Ascending aorta (tissue), 2 donors: Measurements from ENCODE around the gene DHRS7B. TPM values are rescaled to one million over a fixed set of nuclear protein-coding genes. Genes with fewer than 3 reads are reported as not detected.

ENCODE experiments used
- DNase-seq, 2 donors: peaks; one replicate each; pipeline ENCODE4 v3.0.0-alpha.2; 2019; ENCODE audit warnings: low spot score in 2 of 2
- H3K27ac ChIP-seq, 2 donors: fragments of 200-600 bp; sonication (generic); one replicate each; pipeline ENCODE4 v1.5.1; 2016 to 2017; ENCODE audit warnings: mild to moderate bottlenecking in 1 of 2
- H3K27me3 ChIP-seq: fragments of 200-600 bp; sonication (generic); one replicate; pipeline ENCODE4 v1.5.1; 2017
- H3K36me3 ChIP-seq, 2 donors: fragments of 200-600 bp; sonication (generic); one replicate each; pipeline ENCODE4 v1.5.1; 2016
- H3K4me1 ChIP-seq, 2 donors: fragments of 200-600 bp; sonication (generic); one replicate each; pipeline ENCODE4 v1.5.1; 2016 to 2017; ENCODE audit warnings: mild to moderate bottlenecking in 1 of 2
- H3K4me3 ChIP-seq, 2 donors: fragments of 200-600 bp; sonication (generic); one replicate each; pipeline ENCODE4 v1.5.1; 2016 to 2017; ENCODE audit warnings: mild to moderate bottlenecking in 1 of 2
- H3K9me3 ChIP-seq, 2 donors: fragments of 200-600 bp; sonication (generic); one replicate each; pipeline ENCODE4 v1.5.1; 2016
- CTCF ChIP-seq, 3 experiments: fragments of 200-600 bp in 2 of 3; fragments of 450-650 bp in 1 of 3; sonication (generic) in 2 of 3; IDR thresholded peaks; one replicate each; pipeline ENCODE4 v1.5.1; 2016 to 2019; ENCODE audit warnings: antibody characterized with exemption in 3 of 3, mild to moderate bottlenecking in 1 of 3, moderate library complexity in 1 of 3
- intact Hi-C: fragments of 100-400 bp; cut with DNase I; formaldehyde crosslinking; loops from one replicate; pipeline ENCODE4 v1.15.1; 2023
- total RNA-seq: library from RNA; depleted of rRNA; stranded (reverse); fragments of >200 nt; gene quantifications from one replicate; pipeline ENCODE4 v1.1.0, GENCODE V29; 2016

Gene DHRS7B
- total RNA-seq, 1 donor from 2014 or later, result 89.5 TPM

GRCh38 chr17:21200590-21201297, 74.0 kb downstream of the DHRS7B start:
- H3K36me3 ChIP-seq, result peaks cover 19 to 22% of the 10 kb centered on the region in 2 donors
- peaks cover 0 to 32% of the 10 kb centered on the region in 2 donors for H3K4me1 ChIP-seq
- TF ChIP-seq CTCF (IDR thresholded peaks at IDR 0.05), result no peak
- no peak overlapping the region for H3K4me3 ChIP-seq
- no peaks in the 10 kb centered on the region for H3K27me3 ChIP-seq
- DNase-seq, result no peak
- intact Hi-C loops, result no loop called here
- no peak overlapping the region for H3K27ac ChIP-seq
- H3K9me3 ChIP-seq, result no peaks in the 10 kb centered on the region

GRCh38 chr17:21201298-21201595, 74.5 kb downstream of the DHRS7B start:
- Histone ChIP-seq H3K36me3 (peaks cover 19 to 22% of the 10 kb centered on the region in 2 donors), H3K9me3 (no peaks in the 10 kb centered on the region), H3K27ac (no peak overlapping the region), H3K4me1 (peaks cover 0 to 32% of the 10 kb centered on the region in 2 donors), H3K4me3 (no peak overlapping the region), H3K27me3 (no peaks in the 10 kb centered on the region)
- no peak for TF ChIP-seq CTCF (IDR thresholded peaks at IDR 0.05)
- DNase-seq, result no peak
- intact Hi-C loops, result no loop called here

- no peak for DNase-seq
- Histone ChIP-seq H3K27ac (no peak overlapping the region), H3K4me3 (no peak overlapping the region), H3K27me3 (no peaks in the 10 kb centered on the region), H3K4me1 (peaks cover 0 to 32% of the 10 kb centered on the region in 2 donors), H3K36me3 (peaks cover 16 to 18% of the 10 kb centered on the region in 2 donors), H3K9me3 (no peaks in the 10 kb centered on the region)
- intact Hi-C loops, result no loop called here
- TF ChIP-seq CTCF (IDR thresholded peaks at IDR 0.05), result no peak
These were observed 75.1 kb downstream of the DHRS7B start for GRCh38 chr17:21201874-21202273.

GRCh38 chr17:21202512-21202911, 75.7 kb downstream of the DHRS7B start:
- Histone ChIP-seq H3K9me3 (no peaks in the 10 kb centered on the region), H3K27me3 (no peaks in the 10 kb centered on the region), H3K4me1 (peaks cover 0 to 32% of the 10 kb centered on the region in 2 donors), H3K27ac (no peak overlapping the region), H3K4me3 (no peak overlapping the region), H3K36me3 (peaks cover 11 to 13% of the 10 kb centered on the region in 2 donors)
- DNase-seq, result no peak
- TF ChIP-seq CTCF (IDR thresholded peaks at IDR 0.05), result no peak
- intact Hi-C loops, result no loop called here

GRCh38 chr17:21204935-21205334, 78.2 kb downstream of the DHRS7B start:
- no peaks in the 10 kb centered on the region for H3K27me3 ChIP-seq
- no peak for TF ChIP-seq CTCF (IDR thresholded peaks at IDR 0.05)
- intact Hi-C loops, result no loop called here
- H3K4me3 ChIP-seq, result no peak overlapping the region
- H3K4me1 ChIP-seq, result peaks cover 0 to 26% of the 10 kb centered on the region in 2 donors
- H3K9me3 ChIP-seq, result no peaks in the 10 kb centered on the region
- no peak overlapping the region for H3K27ac ChIP-seq
- DNase-seq, result no peak
- peaks cover 10 to 14% of the 10 kb centered on the region in 2 donors for H3K36me3 ChIP-seq
